ENCODE results near the gene SYK. TPM values are rescaled to one million over a fixed set of nuclear protein-coding genes. Genes with fewer than 3 reads are reported as not detected.

Gene SYK
- total and polyA plus RNA-seq, 2 experiments from 2014 or later = 4.9 to 5.1 TPM

- Histone ChIP-seq H4K20me1 (ENCODE audit: insufficient read depth, poor library complexity, severe bottlenecking) (no peaks in the 10 kb centered on the region), H3K9me2 (replicated peaks; ENCODE audit: insufficient read depth) (no peaks in the 10 kb centered on the region), H3K4me2 (no peak overlapping the region), H3K9me3 (ENCODE audit: low read depth) (no peaks in the 10 kb centered on the region), H3K4me3 (no peak overlapping the region), H3K36me3 (replicated peaks; ENCODE audit: insufficient read depth, low read depth) (no peaks in the 10 kb centered on the region), H3K4me1 (ENCODE audit: insufficient read depth) (no peaks in the 10 kb centered on the region), H3K79me2 (no peaks in the 10 kb centered on the region), H3K27me3 (no peaks in the 10 kb centered on the region), H3K27ac (no peak overlapping the region), H2AFZ (no peak overlapping the region)
- TF ChIP-seq EZH2 (IDR thresholded peaks at IDR 0.05; ENCODE audit: borderline replicate concordance) (no peak), EZH2phosphoT487 (IDR thresholded peaks at IDR 0.05; ENCODE audit: low read depth, severe bottlenecking, unreplicated experiment) (no peak)
- TF ChIP-seq, protein P1, sequence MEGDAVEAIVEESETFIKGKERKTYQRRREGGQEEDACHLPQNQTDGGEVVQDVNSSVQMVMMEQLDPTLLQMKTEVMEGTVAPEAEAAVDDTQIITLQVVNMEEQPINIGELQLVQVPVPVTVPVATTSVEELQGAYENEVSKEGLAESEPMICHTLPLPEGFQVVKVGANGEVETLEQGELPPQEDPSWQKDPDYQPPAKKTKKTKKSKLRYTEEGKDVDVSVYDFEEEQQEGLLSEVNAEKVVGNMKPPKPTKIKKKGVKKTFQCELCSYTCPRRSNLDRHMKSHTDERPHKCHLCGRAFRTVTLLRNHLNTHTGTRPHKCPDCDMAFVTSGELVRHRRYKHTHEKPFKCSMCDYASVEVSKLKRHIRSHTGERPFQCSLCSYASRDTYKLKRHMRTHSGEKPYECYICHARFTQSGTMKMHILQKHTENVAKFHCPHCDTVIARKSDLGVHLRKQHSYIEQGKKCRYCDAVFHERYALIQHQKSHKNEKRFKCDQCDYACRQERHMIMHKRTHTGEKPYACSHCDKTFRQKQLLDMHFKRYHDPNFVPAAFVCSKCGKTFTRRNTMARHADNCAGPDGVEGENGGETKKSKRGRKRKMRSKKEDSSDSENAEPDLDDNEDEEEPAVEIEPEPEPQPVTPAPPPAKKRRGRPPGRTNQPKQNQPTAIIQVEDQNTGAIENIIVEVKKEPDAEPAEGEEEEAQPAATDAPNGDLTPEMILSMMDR (IDR thresholded peaks at IDR 0.05; ENCODE audit: poor library complexity) = no peak
- no peak for DNase-seq (ENCODE audit: low spot score)
- 70% methylated on average over 11 of the region's 11 CpGs for WGBS (ENCODE audit: low lambda C conversion rate, missing lambda C conversion rate)
Measured at GRCh38 chr9:90903766-90904424, 102.3 kb downstream of the SYK start.

GRCh38 chr9:90904706-90905478, 103.3 kb downstream of the SYK start:
- Histone ChIP-seq H3K27ac (no peak overlapping the region), H2AFZ (no peak overlapping the region), H3K4me2 (no peak overlapping the region), H3K27me3 (no peaks in the 10 kb centered on the region), H3K9me3 (ENCODE audit: low read depth) (no peaks in the 10 kb centered on the region), H3K9me2 (replicated peaks; ENCODE audit: insufficient read depth) (no peaks in the 10 kb centered on the region), H3K79me2 (no peaks in the 10 kb centered on the region), H3K36me3 (replicated peaks; ENCODE audit: insufficient read depth, low read depth) (no peaks in the 10 kb centered on the region), H3K4me1 (ENCODE audit: insufficient read depth) (no peaks in the 10 kb centered on the region), H3K4me3 (no peak overlapping the region), H4K20me1 (ENCODE audit: insufficient read depth, poor library complexity, severe bottlenecking) (no peaks in the 10 kb centered on the region)
- TF ChIP-seq EZH2phosphoT487 (IDR thresholded peaks at IDR 0.05; ENCODE audit: low read depth, severe bottlenecking, unreplicated experiment) = no peak
- no peak for DNase-seq (ENCODE audit: low spot score)
- 87% methylated on average over 12 of the region's 12 CpGs for WGBS (ENCODE audit: low lambda C conversion rate, missing lambda C conversion rate)

- no peaks in the 10 kb centered on the region for H3K36me3 ChIP-seq (replicated peaks; ENCODE audit: insufficient read depth, low read depth)
- no peak for DNase-seq (ENCODE audit: low spot score)
- no peaks in the 10 kb centered on the region for H4K20me1 ChIP-seq (ENCODE audit: insufficient read depth, poor library complexity, severe bottlenecking)
- no peak overlapping the region for H3K4me3 ChIP-seq
- H3K9me2 ChIP-seq (replicated peaks; ENCODE audit: insufficient read depth) = no peaks in the 10 kb centered on the region
- no peaks in the 10 kb centered on the region for H3K79me2 ChIP-seq
- WGBS (ENCODE audit: low lambda C conversion rate, missing lambda C conversion rate) = 94% methylated on average over 3 of the region's 3 CpGs
- H3K27ac ChIP-seq = no peak overlapping the region
- H2AFZ ChIP-seq = no peak overlapping the region
- H3K4me1 ChIP-seq (ENCODE audit: insufficient read depth) = no peaks in the 10 kb centered on the region
- no peak overlapping the region for H3K4me2 ChIP-seq
- no peak for TF ChIP-seq EZH2 (IDR thresholded peaks at IDR 0.05; ENCODE audit: borderline replicate concordance)
- no peak for TF ChIP-seq EZH2phosphoT487 (IDR thresholded peaks at IDR 0.05; ENCODE audit: low read depth, severe bottlenecking, unreplicated experiment)
- TF ChIP-seq, protein P1 (IDR thresholded peaks at IDR 0.05; ENCODE audit: poor library complexity) = no peak
- no peaks in the 10 kb centered on the region for H3K9me3 ChIP-seq (ENCODE audit: low read depth)
- no peaks in the 10 kb centered on the region for H3K27me3 ChIP-seq
Measured at GRCh38 chr9:90905822-90906221, 104.2 kb downstream of the SYK start.
